ENCODE measurements around the gene ZBED4. TPM values are rescaled to one million over a fixed set of nuclear protein-coding genes. Genes with fewer than 3 reads are reported as not detected.

Gene ZBED4
- total and polyA plus RNA-seq, 2 experiments from 2014 or later = 8.5 to 31.9 TPM

- TF ChIP-seq, protein P1, sequence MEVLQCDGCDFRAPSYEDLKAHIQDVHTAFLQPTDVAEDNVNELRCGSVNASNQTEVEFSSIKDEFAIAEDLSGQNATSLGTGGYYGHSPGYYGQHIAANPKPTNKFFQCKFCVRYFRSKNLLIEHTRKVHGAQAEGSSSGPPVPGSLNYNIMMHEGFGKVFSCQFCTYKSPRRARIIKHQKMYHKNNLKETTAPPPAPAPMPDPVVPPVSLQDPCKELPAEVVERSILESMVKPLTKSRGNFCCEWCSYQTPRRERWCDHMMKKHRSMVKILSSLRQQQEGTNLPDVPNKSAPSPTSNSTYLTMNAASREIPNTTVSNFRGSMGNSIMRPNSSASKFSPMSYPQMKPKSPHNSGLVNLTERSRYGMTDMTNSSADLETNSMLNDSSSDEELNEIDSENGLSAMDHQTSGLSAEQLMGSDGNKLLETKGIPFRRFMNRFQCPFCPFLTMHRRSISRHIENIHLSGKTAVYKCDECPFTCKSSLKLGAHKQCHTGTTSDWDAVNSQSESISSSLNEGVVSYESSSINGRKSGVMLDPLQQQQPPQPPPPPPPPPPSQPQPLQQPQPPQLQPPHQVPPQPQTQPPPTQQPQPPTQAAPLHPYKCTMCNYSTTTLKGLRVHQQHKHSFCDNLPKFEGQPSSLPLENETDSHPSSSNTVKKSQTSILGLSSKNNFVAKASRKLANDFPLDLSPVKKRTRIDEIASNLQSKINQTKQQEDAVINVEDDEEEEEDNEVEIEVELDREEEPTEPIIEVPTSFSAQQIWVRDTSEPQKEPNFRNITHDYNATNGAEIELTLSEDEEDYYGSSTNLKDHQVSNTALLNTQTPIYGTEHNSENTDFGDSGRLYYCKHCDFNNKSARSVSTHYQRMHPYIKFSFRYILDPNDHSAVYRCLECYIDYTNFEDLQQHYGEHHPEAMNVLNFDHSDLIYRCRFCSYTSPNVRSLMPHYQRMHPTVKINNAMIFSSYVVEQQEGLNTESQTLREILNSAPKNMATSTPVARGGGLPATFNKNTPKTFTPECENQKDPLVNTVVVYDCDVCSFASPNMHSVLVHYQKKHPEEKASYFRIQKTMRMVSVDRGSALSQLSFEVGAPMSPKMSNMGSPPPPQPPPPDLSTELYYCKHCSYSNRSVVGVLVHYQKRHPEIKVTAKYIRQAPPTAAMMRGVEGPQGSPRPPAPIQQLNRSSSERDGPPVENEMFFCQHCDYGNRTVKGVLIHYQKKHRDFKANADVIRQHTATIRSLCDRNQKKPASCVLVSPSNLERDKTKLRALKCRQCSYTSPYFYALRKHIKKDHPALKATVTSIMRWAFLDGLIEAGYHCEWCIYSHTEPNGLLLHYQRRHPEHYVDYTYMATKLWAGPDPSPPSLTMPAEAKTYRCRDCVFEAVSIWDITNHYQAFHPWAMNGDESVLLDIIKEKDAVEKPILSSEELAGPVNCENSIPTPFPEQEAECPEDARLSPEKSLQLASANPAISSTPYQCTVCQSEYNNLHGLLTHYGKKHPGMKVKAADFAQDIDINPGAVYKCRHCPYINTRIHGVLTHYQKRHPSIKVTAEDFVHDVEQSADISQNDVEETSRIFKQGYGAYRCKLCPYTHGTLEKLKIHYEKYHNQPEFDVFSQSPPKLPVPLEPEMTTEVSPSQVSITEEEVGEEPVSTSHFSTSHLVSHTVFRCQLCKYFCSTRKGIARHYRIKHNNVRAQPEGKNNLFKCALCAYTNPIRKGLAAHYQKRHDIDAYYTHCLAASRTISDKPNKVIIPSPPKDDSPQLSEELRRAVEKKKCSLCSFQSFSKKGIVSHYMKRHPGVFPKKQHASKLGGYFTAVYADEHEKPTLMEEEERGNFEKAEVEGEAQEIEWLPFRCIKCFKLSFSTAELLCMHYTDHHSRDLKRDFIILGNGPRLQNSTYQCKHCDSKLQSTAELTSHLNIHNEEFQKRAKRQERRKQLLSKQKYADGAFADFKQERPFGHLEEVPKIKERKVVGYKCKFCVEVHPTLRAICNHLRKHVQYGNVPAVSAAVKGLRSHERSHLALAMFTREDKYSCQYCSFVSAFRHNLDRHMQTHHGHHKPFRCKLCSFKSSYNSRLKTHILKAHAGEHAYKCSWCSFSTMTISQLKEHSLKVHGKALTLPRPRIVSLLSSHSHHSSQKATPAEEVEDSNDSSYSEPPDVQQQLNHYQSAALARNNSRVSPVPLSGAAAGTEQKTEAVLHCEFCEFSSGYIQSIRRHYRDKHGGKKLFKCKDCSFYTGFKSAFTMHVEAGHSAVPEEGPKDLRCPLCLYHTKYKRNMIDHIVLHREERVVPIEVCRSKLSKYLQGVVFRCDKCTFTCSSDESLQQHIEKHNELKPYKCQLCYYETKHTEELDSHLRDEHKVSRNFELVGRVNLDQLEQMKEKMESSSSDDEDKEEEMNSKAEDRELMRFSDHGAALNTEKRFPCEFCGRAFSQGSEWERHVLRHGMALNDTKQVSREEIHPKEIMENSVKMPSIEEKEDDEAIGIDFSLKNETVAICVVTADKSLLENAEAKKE (CRISPR knock-in tag; IDR thresholded peaks at IDR 0.05) = no peak
- no peak for TF ChIP-seq POLR2AphosphoS5 (IDR thresholded peaks at IDR 0.05; ENCODE audit: low read depth)
- TF ChIP-seq, protein P2, sequence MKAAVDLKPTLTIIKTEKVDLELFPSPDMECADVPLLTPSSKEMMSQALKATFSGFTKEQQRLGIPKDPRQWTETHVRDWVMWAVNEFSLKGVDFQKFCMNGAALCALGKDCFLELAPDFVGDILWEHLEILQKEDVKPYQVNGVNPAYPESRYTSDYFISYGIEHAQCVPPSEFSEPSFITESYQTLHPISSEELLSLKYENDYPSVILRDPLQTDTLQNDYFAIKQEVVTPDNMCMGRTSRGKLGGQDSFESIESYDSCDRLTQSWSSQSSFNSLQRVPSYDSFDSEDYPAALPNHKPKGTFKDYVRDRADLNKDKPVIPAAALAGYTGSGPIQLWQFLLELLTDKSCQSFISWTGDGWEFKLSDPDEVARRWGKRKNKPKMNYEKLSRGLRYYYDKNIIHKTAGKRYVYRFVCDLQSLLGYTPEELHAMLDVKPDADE (IDR thresholded peaks at IDR 0.05) = no peak
- TF ChIP-seq EZH2 (IDR thresholded peaks at IDR 0.05; ENCODE audit: low read depth, unreplicated experiment) = no peak
- no peak for TF ChIP-seq EZH2phosphoT487 (IDR thresholded peaks at IDR 0.05; ENCODE audit: unreplicated experiment)
- TF ChIP-seq ZNF331 (CRISPR knock-in tag; IDR thresholded peaks at IDR 0.05; ENCODE audit: low read depth) = no peak
Observed at GRCh38 chr22:49824185-49824925, 29.3 kb upstream of the ZBED4 start (continued).

DNA sequence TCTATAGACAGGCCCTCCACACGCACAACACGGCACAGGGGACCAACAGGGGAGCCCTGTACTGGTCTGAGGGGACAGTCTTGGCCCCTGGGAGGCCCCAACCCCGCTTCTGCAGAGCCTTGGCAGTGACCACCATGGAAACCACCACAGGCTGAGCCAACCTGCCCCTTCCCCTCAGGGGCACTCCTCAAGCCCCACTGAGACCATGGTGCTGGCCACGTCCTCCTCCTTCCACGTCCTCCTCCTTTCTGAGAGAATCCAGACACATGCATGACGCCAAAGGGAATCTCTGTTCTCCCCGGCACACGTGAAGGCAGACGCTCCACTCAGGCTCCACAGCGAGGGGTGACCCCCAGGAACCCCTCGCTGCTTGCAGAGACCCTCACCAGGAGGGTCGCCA lies 28.7 kb upstream of the ZBED4 start:
- H3K27me3 ChIP-seq (ENCODE audit: insufficient read depth) = 0 out of 2 replicates have a peak, but pooled peaks cover 4% of the 10 kb centered on the region
- no peak overlapping the region for H3K27ac ChIP-seq (ENCODE audit: low read depth)
- peaks cover 12% of the 10 kb centered on the region for H3K36me3 ChIP-seq (ENCODE audit: insufficient read depth)
- DNase-seq (ENCODE audit: low spot score) (no peak), ATAC-seq (no peak)
- H3K4me1 Mint-ChIP-seq = peaks cover 29% of the 10 kb centered on the region
- no peak overlapping the region for H3K27ac Mint-ChIP-seq
- no peaks in the 10 kb centered on the region for H3K9me2 ChIP-seq (ENCODE audit: insufficient read depth)
- peaks cover 56% of the 10 kb centered on the region for H4K20me1 ChIP-seq (replicated peaks; ENCODE audit: insufficient read depth)
- peaks cover 70% of the 10 kb centered on the region for H3K79me2 ChIP-seq (replicated peaks; ENCODE audit: insufficient read depth)
- H3F3A ChIP-seq (replicated peaks; ENCODE audit: low read depth) = no peaks in the 10 kb centered on the region
- H3K9me3 Mint-ChIP-seq = peaks cover 16% of the 10 kb centered on the region
- peaks cover 16% of the 10 kb centered on the region for H3K27me3 Mint-ChIP-seq (ENCODE audit: insufficient read depth, low read depth, poor library complexity)
- H3K4me2 ChIP-seq = no peak overlapping the region
- H3K36me3 Mint-ChIP-seq (ENCODE audit: low read depth) = peaks cover 67% of the 10 kb centered on the region
- peaks cover 8% of the 10 kb centered on the region; the same call in 1 of the 2 replicates for H3K4me1 ChIP-seq (ENCODE audit: insufficient read depth)
- peak overlapping the region; percentile 82; the same call in 2 of the 3 replicates for H3K4me3 Mint-ChIP-seq
- H3K4me3 ChIP-seq = no peak overlapping the region
- H2AFZ ChIP-seq = no peak overlapping the region
- TF ChIP-seq JUNB (IDR thresholded peaks at IDR 0.05; ENCODE audit: unreplicated experiment) (no peak), ZNF114 (CRISPR knock-in tag; IDR thresholded peaks at IDR 0.05) (no peak), NANOG (IDR thresholded peaks at IDR 0.05; ENCODE audit: borderline replicate concordance) (no peak), EZH2 (IDR thresholded peaks at IDR 0.05; ENCODE audit: low read depth, unreplicated experiment) (no peak), POLR2AphosphoS5 (IDR thresholded peaks at IDR 0.05; ENCODE audit: low read depth) (no peak)
- TF ChIP-seq, protein P3, sequence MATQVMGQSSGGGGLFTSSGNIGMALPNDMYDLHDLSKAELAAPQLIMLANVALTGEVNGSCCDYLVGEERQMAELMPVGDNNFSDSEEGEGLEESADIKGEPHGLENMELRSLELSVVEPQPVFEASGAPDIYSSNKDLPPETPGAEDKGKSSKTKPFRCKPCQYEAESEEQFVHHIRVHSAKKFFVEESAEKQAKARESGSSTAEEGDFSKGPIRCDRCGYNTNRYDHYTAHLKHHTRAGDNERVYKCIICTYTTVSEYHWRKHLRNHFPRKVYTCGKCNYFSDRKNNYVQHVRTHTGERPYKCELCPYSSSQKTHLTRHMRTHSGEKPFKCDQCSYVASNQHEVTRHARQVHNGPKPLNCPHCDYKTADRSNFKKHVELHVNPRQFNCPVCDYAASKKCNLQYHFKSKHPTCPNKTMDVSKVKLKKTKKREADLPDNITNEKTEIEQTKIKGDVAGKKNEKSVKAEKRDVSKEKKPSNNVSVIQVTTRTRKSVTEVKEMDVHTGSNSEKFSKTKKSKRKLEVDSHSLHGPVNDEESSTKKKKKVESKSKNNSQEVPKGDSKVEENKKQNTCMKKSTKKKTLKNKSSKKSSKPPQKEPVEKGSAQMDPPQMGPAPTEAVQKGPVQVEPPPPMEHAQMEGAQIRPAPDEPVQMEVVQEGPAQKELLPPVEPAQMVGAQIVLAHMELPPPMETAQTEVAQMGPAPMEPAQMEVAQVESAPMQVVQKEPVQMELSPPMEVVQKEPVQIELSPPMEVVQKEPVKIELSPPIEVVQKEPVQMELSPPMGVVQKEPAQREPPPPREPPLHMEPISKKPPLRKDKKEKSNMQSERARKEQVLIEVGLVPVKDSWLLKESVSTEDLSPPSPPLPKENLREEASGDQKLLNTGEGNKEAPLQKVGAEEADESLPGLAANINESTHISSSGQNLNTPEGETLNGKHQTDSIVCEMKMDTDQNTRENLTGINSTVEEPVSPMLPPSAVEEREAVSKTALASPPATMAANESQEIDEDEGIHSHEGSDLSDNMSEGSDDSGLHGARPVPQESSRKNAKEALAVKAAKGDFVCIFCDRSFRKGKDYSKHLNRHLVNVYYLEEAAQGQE (IDR thresholded peaks at IDR 0.05; ENCODE audit: unreplicated experiment) = no peak
- TF ChIP-seq, protein P4, sequence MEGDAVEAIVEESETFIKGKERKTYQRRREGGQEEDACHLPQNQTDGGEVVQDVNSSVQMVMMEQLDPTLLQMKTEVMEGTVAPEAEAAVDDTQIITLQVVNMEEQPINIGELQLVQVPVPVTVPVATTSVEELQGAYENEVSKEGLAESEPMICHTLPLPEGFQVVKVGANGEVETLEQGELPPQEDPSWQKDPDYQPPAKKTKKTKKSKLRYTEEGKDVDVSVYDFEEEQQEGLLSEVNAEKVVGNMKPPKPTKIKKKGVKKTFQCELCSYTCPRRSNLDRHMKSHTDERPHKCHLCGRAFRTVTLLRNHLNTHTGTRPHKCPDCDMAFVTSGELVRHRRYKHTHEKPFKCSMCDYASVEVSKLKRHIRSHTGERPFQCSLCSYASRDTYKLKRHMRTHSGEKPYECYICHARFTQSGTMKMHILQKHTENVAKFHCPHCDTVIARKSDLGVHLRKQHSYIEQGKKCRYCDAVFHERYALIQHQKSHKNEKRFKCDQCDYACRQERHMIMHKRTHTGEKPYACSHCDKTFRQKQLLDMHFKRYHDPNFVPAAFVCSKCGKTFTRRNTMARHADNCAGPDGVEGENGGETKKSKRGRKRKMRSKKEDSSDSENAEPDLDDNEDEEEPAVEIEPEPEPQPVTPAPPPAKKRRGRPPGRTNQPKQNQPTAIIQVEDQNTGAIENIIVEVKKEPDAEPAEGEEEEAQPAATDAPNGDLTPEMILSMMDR (conservative IDR thresholded peaks at IDR 0.05; ENCODE audit: low read depth in 2 of 2) = no peak
